NCI-H345 (cell line): ENCODE measurements around the gene ABCA1.
"Not testable (repeated sequence)": the region's sequence is repeated elsewhere in the genome, so short reads cannot be mapped to it uniquely, and the experiment has no call there.

ENCODE experiments used
- DNase-seq: peaks from one replicate; lab custom pipeline; 2025; lab: John Stamatoyannopoulos, UW

The ABCA1 gene

GRCh38 chr9:104927912-104928740, at the start of gene ABCA1:
Gene ABCA1 (minus strand): TSS chr9:104928155. CDS start chr9:104903679, 24,476 bp downstream.
- DNase-seq = no peak

- DNase-seq = no peak
These were observed 49.6 kb upstream of the ABCA1 start for GRCh38 chr9:104977580-104977979.

GRCh38 chr9:104977168-104977567, 49.2 kb upstream of the ABCA1 start:
- no peak for DNase-seq

DNA sequence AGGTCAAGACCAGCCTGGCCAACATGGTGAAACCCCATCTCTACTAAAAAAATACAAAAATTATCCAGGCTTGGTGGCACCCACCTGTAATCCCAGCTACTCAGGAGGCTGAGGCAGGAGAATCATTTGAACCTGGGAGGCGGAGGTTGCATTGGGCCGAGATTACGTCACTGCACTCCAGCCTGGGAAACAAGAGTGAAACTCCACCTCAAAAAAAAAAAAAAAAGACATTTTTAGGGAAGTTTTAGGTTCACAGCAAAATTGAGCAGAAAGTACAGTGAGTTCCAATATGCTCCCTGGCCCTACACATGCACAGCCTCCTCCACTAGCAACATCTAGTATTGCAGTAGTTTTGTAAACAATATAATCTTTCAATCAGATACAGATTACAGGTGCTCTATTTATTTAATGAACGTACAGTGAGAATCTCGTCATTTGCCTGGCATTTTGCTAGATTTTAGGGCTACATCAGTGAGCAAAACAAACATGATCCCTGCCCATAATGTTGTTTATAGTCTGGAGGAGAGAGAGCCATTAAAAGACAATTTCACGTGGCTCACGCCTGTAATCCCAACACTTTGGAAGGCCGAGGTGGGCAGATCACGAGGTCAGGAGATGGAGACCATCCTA, 48.1 kb upstream of the ABCA1 start:
- DNase-seq = not testable (repeated sequence)

- no peak for DNase-seq
These were observed 46.4 kb upstream of the ABCA1 start for GRCh38 chr9:104974053-104974962.

DNA sequence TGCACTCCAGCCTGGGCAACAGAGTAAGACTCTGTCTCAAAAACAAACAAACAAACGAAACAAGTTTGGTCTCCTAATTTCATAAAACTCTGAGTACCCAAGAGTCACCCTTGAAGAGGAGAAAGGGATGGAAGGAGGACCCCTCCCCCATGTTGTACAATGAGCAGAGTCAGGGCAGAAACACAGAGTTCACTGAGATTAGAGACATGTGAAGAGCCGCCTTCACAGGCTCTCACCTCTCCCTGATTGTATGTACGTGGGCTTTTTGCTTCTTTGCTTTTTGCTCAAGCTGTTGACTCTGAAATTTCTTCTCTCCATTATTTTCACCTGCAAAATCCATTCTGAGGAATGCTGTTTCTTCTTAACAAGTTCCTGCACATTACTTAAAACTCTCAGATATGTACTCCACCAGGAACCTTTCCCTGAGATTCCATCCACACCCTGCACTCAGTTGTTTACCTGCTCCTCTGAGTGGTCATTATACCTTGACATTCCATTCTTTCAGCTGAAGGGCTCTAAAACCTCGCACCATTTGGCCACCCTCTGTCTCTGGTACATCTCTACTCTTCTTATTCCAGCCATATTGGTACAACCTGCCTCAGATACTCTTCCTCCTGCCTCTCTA, 44.4 kb upstream of the ABCA1 start:
- no peak for DNase-seq

GRCh38 chr9:104971511-104971910, 43.6 kb upstream of the ABCA1 start:
- no peak for DNase-seq

- DNase-seq = no peak
These were observed 42.5 kb upstream of the ABCA1 start for GRCh38 chr9:104970271-104970987.

- DNase-seq = no peak
These were observed 41.2 kb upstream of the ABCA1 start for GRCh38 chr9:104969116-104969515.

GRCh38 chr9:104968025-104968982, 40.3 kb upstream of the ABCA1 start:
- DNase-seq = peak; percentile 93

DNA sequence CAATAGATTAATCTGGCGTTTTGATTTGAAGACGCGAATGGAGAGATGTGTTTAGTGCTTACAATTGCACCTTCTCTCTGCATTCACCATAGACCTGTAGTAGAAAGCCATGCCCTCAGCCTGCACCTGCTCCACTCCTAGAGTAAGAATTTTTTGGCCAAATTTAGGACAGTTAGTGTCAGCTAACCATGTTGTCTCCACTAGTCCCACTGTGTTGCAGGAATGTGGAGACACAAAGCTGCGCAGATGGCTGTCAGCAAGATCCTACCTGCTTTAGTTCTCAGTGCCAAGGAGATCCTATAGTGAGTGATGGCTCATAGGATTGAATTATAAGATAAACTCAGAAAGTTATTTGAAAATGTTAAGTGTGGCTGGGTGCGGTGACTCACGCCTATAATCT, 35.1 kb upstream of the ABCA1 start:
- DNase-seq = no peak

- DNase-seq = no peak
These were observed 33.9 kb upstream of the ABCA1 start for GRCh38 chr9:104961701-104962359.

- DNase-seq = no peak
These were observed 33.3 kb upstream of the ABCA1 start for GRCh38 chr9:104961238-104961637.

DNA sequence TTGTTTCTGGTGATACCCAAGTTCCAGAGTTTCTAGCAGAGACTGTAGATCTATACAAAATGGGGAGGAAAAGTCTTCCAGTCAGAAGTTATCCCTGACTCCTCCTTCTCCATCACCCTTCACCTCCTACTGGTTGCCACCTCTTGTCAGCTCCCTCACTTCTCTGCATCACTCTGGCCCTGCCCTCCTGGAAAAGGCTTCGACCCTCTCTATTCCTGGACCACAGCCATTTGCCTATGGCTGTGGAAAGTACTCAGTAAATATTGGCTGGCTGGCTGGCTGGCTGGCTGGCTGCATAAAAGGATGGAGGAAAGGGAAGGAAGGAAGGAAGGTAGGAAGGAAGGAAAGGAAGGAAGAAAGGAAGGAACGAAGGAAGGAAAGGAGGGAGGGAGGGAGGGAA, 32.7 kb upstream of the ABCA1 start:
- DNase-seq = no peak

DNA sequence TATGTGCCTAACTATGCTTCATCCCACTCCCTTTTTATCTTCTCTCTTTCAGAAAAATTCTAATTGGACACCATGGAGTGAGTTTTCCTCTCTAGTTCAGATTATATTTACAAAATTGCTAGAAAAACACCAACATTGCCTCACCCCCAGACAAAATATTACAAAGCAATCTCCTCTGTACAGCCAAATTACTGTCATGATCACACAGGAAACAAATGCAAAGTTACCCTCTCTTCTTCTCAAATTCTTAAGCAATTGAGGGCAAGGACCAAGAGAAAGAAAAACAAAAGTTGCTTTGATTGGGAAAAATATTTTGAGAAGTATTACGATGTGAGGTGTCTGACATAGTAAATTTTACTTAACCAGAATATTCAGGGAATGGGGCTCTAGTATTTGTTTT, 30.8 kb upstream of the ABCA1 start:
- DNase-seq = no peak

DNA sequence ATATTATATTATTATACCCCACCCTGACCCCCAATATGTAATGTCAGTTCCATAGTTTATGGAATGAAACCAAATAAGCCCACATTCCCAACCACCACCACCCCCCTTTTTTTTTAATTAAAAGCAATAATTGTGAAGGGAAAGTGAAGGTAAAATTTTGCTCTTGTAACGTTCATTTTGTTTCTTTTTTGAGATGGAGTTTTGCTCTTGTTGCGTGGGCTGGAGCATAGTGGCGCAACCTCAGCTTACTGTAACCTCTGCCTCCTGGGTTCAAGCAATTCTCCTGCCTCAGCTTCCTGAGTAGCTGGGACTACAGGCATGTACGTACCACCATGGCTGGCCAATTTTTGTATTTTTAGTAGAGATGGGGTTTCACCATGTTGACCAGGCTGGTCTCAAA, 30.1 kb upstream of the ABCA1 start:
- DNase-seq = not testable (repeated sequence)

DNA sequence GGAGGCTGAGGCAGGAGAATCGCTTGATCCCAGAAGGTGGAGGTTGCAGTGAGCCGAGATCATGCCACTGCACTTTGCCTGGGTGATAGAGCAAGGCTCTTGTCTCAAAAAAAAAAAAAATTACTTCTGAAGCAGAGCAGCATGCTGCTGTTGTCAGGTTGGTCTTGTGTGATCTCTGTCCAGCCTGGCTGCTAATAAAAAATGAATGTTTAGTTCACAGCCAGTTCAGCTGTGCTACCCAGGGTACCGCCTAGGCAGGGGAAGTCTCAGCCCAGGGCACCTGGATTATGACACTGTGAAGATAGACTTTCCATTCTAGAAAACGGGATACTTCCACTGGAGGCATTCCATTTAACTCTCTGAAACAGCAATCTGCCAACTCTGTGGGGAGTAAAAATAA, 23.5 kb upstream of the ABCA1 start:
- no peak for DNase-seq

DNA sequence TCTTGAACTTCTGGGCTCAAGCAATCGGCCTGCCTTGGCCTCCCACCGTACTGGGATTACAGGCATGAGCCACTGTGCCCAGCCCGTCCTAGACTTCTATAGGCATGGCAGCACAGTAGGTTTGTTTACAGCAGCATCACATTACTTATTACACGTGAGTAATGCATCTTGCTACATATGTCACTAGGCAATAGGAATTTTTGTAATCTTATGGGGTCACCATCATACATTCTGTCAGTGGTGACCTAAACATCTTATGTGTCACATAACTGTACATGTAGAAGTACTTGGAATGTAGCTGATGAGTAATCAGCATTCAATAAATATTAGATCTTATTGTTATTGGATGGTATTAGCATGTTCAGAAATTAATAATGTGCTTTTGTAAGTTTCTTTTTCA, 22.9 kb upstream of the ABCA1 start:
- no peak for DNase-seq

GRCh38 chr9:104948277-104948676, 20.3 kb upstream of the ABCA1 start:
- DNase-seq = no peak

GRCh38 chr9:104944871-104945270, 16.9 kb upstream of the ABCA1 start:
- no peak for DNase-seq
